PC-3 (cell line): Measurements from ENCODE around the gene ZNF396. TPM values are rescaled to one million over a fixed set of nuclear protein-coding genes. Genes with fewer than 3 reads are reported as not detected.

ENCODE experiments used
- ATAC-seq: fragments of 200-7000 bp; cut with Tn5 transposase; 2 replicates; pipeline ENCODE4 v1.9.1; 2020; ENCODE audit warnings: mild to moderate bottlenecking, moderate library complexity
- BruUV-seq: library from RNA; stranded (reverse); fragments of 400-500 nt; replicated peaks from 2 replicates; lab custom pipeline; 2021; lab: Mats Ljungman, UMichigan
- CTCF ChIA-PET: fragments of 300-600 bp; sonication (Branson Sonifier 250); formaldehyde crosslinking; loops from one replicate; lab custom pipeline; 2022; ENCODE audit warnings: antibody characterized with exemption; lab: Charles Lee
- POLR2A ChIA-PET: fragments of 300-600 bp; sonication (Branson Sonifier 250); formaldehyde crosslinking; loops from one replicate; lab custom pipeline; 2022; ENCODE audit warnings: antibody characterized with exemption; ENCODE audit not compliant: unreplicated experiment; lab: Charles Lee
- DNase-seq: peaks from one replicate; pipeline ENCODE4 v3.0.0-alpha.2; 2015
- H2AFZ ChIP-seq: fragments of 300-600 bp; sonication (generic); 2 replicates; pipeline ENCODE4 v1.6.0; 2016; ENCODE audit warnings: antibody characterized with exemption, low read length
- H3F3A ChIP-seq: fragments of 300-600 bp; sonication (generic); one replicate; pipeline ENCODE4 v1.6.0; 2017; ENCODE audit warnings: antibody characterized with exemption, low read length, control low read depth, mild to moderate bottlenecking; ENCODE audit not compliant: unreplicated experiment
- H3K27ac ChIP-seq: fragments of 300-600 bp; sonication (generic); 2 replicates; pipeline ENCODE4 v1.5.1; 2016; ENCODE audit warnings: mild to moderate bottlenecking, low read length
- H3K27me3 ChIP-seq: fragments of 300-600 bp; sonication (generic); 2 replicates; pipeline ENCODE4 v1.6.1; 2016; ENCODE audit warnings: low read length, mixed read lengths
- H3K36me3 ChIP-seq: fragments of 300-600 bp; sonication (generic); 2 replicates; pipeline ENCODE4 v1.6.1; 2016; ENCODE audit warnings: low read depth, mixed run types, low read length, mixed read lengths
- H3K4me1 ChIP-seq: fragments of 300-600 bp; sonication (generic); 2 replicates; pipeline ENCODE4 v1.5.1; 2016; ENCODE audit warnings: low read length; ENCODE audit not compliant: insufficient read depth
- H3K4me2 ChIP-seq: fragments of 300-600 bp; sonication (generic); 2 replicates; pipeline ENCODE4 v1.6.0; 2016; ENCODE audit warnings: low read length
- H3K4me3 ChIP-seq: fragments of 300-600 bp; sonication (generic); 2 replicates; pipeline ENCODE4 v1.5.1; 2016; ENCODE audit warnings: mild to moderate bottlenecking, low read length, mixed read lengths
- H3K79me2 ChIP-seq: fragments of 300-600 bp; sonication (generic); 2 replicates; pipeline ENCODE4 v1.6.1; 2017; ENCODE audit warnings: low read length, mixed read lengths
- H3K9ac ChIP-seq: fragments of 300-600 bp; sonication (generic); 2 replicates; pipeline ENCODE4 v1.6.0; 2016; ENCODE audit warnings: mild to moderate bottlenecking, low read length
- H3K9me2 ChIP-seq: fragments of 300-600 bp; sonication (generic); replicated peaks from 2 replicates; pipeline ENCODE4 v1.6.1; 2016; ENCODE audit warnings: mixed run types, low read length, mixed read lengths
- H3K9me3 ChIP-seq: fragments of 300-600 bp; sonication (generic); 2 replicates; pipeline ENCODE4 v1.6.1; 2016; ENCODE audit warnings: low read length, mixed read lengths
- H4K20me1 ChIP-seq: fragments of 300-600 bp; sonication (generic); 2 replicates; pipeline ENCODE4 v1.6.1; 2016; ENCODE audit warnings: low read length, mixed read lengths
- EZH2 ChIP-seq: fragments of 300-600 bp; sonication (generic); IDR thresholded peaks from one replicate; pipeline ENCODE4 v1.6.1; 2017; ENCODE audit warnings: antibody characterized with exemption, mild to moderate bottlenecking, low read length; ENCODE audit not compliant: unreplicated experiment
- EZH2phosphoT487 ChIP-seq: fragments of 300-600 bp; sonication (generic); IDR thresholded peaks from 2 replicates; pipeline ENCODE4 v1.6.1; 2018; ENCODE audit warnings: mild to moderate bottlenecking, antibody characterized with exemption, low read length, borderline replicate concordance
- intact Hi-C: fragments of 100-400 bp; cut with micrococcal nuclease; formaldehyde crosslinking; loops from 2 replicates; pipeline ENCODE4 v1.9.0; 2023
- total RNA-seq: library from RNA; depleted of rRNA; stranded (reverse); fragments of >200 nt; gene quantifications from 2 replicates; pipeline ENCODE4 v1.2.3, GENCODE V29; 2014
- TF ChIP-seq, protein P1 (sequence below): fragments of 300-600 bp; sonication (generic); conservative IDR thresholded peaks from 2 replicates; pipeline ENCODE4 v1.5.1; 2017; ENCODE audit warnings: antibody characterized with exemption, low read depth, mild to moderate bottlenecking, low read length

ZNF396 gene
- total RNA-seq, 1 experiment from 2014 or later, result 0.95 TPM

DNA sequence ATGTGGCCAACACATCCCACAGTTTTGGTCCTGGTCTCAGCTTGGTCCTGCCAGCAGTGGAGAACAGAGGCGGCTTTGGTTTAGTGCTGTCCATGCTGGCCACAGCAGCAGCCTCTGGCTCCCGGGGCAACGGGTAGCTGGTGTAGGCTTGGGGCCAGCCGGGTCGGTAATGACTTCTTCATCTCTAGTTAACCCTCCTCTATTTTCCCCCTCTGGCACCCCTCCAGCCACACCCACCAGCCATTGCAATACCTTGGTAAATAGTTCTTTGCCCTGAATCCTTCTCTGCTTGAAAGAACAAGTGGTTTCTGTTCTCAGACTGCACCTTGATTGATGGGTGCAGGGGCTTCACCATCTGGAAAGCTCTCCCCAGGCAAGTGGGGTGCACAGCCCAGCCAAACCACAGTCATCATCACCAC lies 31.7 kb upstream of the ZNF396 start:
- H3K79me2 ChIP-seq, result no peaks in the 10 kb centered on the region
- H2AFZ ChIP-seq, result no peak overlapping the region
- H3K4me2 ChIP-seq, result no peak overlapping the region
- ChIA-PET CTCF (no interaction called here), POLR2A (no interaction called here)
- no peak overlapping the region for H3K4me3 ChIP-seq
- H4K20me1 ChIP-seq, result no peaks in the 10 kb centered on the region
- no TSS peak for BruUV-seq
- no peaks in the 10 kb centered on the region for H3K27me3 ChIP-seq
- DNase-seq (no peak), ATAC-seq (no peak)
- H3K36me3 ChIP-seq, result no peaks in the 10 kb centered on the region
- H3K9me2 ChIP-seq, result no peaks in the 10 kb centered on the region
- intact Hi-C loops, result loop anchor here (1.0 to 5.0 kb wide), 5 partner anchors 30 to 173 kb away; partner anchors contain the start of genes GALNT1 and INO80C
- H3K9ac ChIP-seq, result no peak overlapping the region
- H3K27ac ChIP-seq, result 0 out of 2 replicates have a peak overlapping the region, but pooled peaks have one; percentile 23
- H3K9me3 ChIP-seq, result no peaks in the 10 kb centered on the region
- no peaks in the 10 kb centered on the region for H3F3A ChIP-seq
- H3K4me1 ChIP-seq, result peaks cover 14% of the 10 kb centered on the region
- no peak for TF ChIP-seq EZH2phosphoT487

GRCh38 chr18:35407871-35408481 lies 30.8 kb upstream of the ZNF396 start:
- peak; percentile 64 for DNase-seq
- POLR2A ChIA-PET, result no interaction called here
- CTCF ChIA-PET, result interaction anchor here (0.6 kb wide), 1 partner anchor 34 kb away, joined by 3 read pairs; no protein-coding TSS in a partner anchor

GRCh38 chr18:35406666-35407065 lies 29.5 kb upstream of the ZNF396 start:
- ChIA-PET CTCF (no interaction called here), POLR2A (no interaction called here)
- H3F3A ChIP-seq, result no peaks in the 10 kb centered on the region
- no peak overlapping the region for H3K9ac ChIP-seq
- H3K79me2 ChIP-seq, result no peaks in the 10 kb centered on the region
- no peak overlapping the region for H3K27ac ChIP-seq
- DNase-seq (peak; percentile 47), ATAC-seq (peak; percentile 49; the same call in 1 of the 2 replicates)
- no peaks in the 10 kb centered on the region for H3K27me3 ChIP-seq
- no peaks in the 10 kb centered on the region for H3K9me2 ChIP-seq
- peaks cover 14% of the 10 kb centered on the region for H3K4me1 ChIP-seq
- intact Hi-C loops, result loop anchor here (5.0 kb wide), 2 partner anchors 91 to 176 kb away; partner anchors contain the start of genes GALNT1 and INO80C
- no peaks in the 10 kb centered on the region for H3K9me3 ChIP-seq
- no peaks in the 10 kb centered on the region for H3K36me3 ChIP-seq
- H4K20me1 ChIP-seq, result no peaks in the 10 kb centered on the region
- H3K4me3 ChIP-seq, result no peak overlapping the region
- BruUV-seq, result no TSS peak
- TF ChIP-seq EZH2phosphoT487 (no peak), EZH2 (no peak)
- TF ChIP-seq, protein P1, sequence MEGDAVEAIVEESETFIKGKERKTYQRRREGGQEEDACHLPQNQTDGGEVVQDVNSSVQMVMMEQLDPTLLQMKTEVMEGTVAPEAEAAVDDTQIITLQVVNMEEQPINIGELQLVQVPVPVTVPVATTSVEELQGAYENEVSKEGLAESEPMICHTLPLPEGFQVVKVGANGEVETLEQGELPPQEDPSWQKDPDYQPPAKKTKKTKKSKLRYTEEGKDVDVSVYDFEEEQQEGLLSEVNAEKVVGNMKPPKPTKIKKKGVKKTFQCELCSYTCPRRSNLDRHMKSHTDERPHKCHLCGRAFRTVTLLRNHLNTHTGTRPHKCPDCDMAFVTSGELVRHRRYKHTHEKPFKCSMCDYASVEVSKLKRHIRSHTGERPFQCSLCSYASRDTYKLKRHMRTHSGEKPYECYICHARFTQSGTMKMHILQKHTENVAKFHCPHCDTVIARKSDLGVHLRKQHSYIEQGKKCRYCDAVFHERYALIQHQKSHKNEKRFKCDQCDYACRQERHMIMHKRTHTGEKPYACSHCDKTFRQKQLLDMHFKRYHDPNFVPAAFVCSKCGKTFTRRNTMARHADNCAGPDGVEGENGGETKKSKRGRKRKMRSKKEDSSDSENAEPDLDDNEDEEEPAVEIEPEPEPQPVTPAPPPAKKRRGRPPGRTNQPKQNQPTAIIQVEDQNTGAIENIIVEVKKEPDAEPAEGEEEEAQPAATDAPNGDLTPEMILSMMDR, result no peak
- H2AFZ ChIP-seq, result no peak overlapping the region
- no peak overlapping the region for H3K4me2 ChIP-seq

More at GRCh38 chr18:35407871-35408481, 30.8 kb upstream of the ZNF396 start:
- peak overlapping the region; percentile 45; the same call in 1 of the 2 replicates for H2AFZ ChIP-seq
- no peaks in the 10 kb centered on the region for H3K9me2 ChIP-seq
- no peak overlapping the region for H3K4me3 ChIP-seq
- H3K9me3 ChIP-seq, result no peaks in the 10 kb centered on the region
- no peak overlapping the region for H3K27ac ChIP-seq
- intact Hi-C loops, result loop anchor here (1.0 to 5.0 kb wide), 5 partner anchors 31 to 174 kb away; partner anchors contain the start of genes GALNT1 and INO80C
- no peaks in the 10 kb centered on the region for H3K36me3 ChIP-seq
- no peak overlapping the region for H3K4me2 ChIP-seq
- BruUV-seq, result no TSS peak
- no peak overlapping the region for H3K9ac ChIP-seq
- peaks cover 14% of the 10 kb centered on the region for H3K4me1 ChIP-seq
- H3F3A ChIP-seq, result no peaks in the 10 kb centered on the region
- ATAC-seq, result peak; percentile 59
- H3K79me2 ChIP-seq, result no peaks in the 10 kb centered on the region
- no peak for TF ChIP-seq EZH2
- TF ChIP-seq, protein P1, result peak; percentile 69
- no peak for TF ChIP-seq EZH2phosphoT487
- H4K20me1 ChIP-seq, result no peaks in the 10 kb centered on the region
- no peaks in the 10 kb centered on the region for H3K27me3 ChIP-seq
